ENCODE results near the gene USP34. TPM values are rescaled to one million over a fixed set of nuclear protein-coding genes. Genes with fewer than 3 reads are reported as not detected.

Gene USP34
- total and polyA plus RNA-seq, 2 of the 4 experiments (the other 2 are of a cell fraction), result 34.7 to 128 TPM

- H4K5ac ChIP-seq (ENCODE audit: low read depth, low read length), result no peak overlapping the region
- no peaks in the 10 kb centered on the region for H3K9me3 ChIP-seq (ENCODE audit: control insufficient read depth, insufficient read depth, low read length)
- H2AFZ ChIP-seq (replicated peaks; ENCODE audit: low read length, poor library complexity), result no peak overlapping the region
- H3K4me3 ChIP-seq (ENCODE audit: insufficient read depth, low read depth, low read length), result no peak overlapping the region
- no peak overlapping the region for H3K56ac ChIP-seq (ENCODE audit: extremely low read depth, insufficient read depth, low read length)
- H4K8ac ChIP-seq (ENCODE audit: low read depth in 2 of 2, low read length in 2 of 2), result no peak overlapping the region
- dilution Hi-C loops (cut with HindIII; ENCODE audit: low sequenced_read_pairs, unreplicated experiment) (no loop called here), intact Hi-C loops (cut with micrococcal nuclease) (no loop called here), in situ Hi-C loops (cut with MboI; ENCODE audit: low sequenced_read_pairs) (no loop called here)
- POLR2A ChIA-PET (ENCODE audit: unreplicated experiment), result no interaction called here
- H2AK5ac ChIP-seq (ENCODE audit: low read depth, low read length), result no peak overlapping the region
- ATAC-seq (ENCODE audit: low read depth) (no peak), DNase-seq (no peak)
- no peak overlapping the region for H4K91ac ChIP-seq (ENCODE audit: insufficient read depth, low read depth, low read length)
- H4K20me1 ChIP-seq (ENCODE audit: insufficient read depth, low read length), result no peaks in the 10 kb centered on the region
- H3K9ac ChIP-seq (ENCODE audit: low read depth, low read length), result no peak overlapping the region
- peaks cover 3% of the 10 kb centered on the region; the same call in 1 of the 2 replicates for H3K4me1 ChIP-seq (ENCODE audit: control insufficient read depth, insufficient read depth, low read length)
- peaks cover 26% of the 10 kb centered on the region for H3K36me3 ChIP-seq (ENCODE audit: control insufficient read depth, insufficient read depth, low read length)
- WGBS, 2 experiments (ENCODE audit: extremely low coverage in 2 of 2, insufficient read length in 1 of 2), result no CpG with 5 or more reads among the region's 1 CpG
- no TSS peak for BruUV-seq (replicated peaks)
- H3K79me1 ChIP-seq (ENCODE audit: low read depth in 1 of 2, low read length in 2 of 2), result no peaks in the 10 kb centered on the region; a peak in 1 of 4 replicates
- H2BK5ac ChIP-seq (ENCODE audit: low read depth, low read length, poor library complexity, severe bottlenecking), result no peak overlapping the region
- no peak overlapping the region for H3K18ac ChIP-seq (ENCODE audit: low read depth, low read length)
- H3K4ac ChIP-seq (ENCODE audit: low read depth, low read length), result no peak overlapping the region
- no peak for TF ChIP-seq POLR2A (IDR thresholded peaks at IDR 0.05; ENCODE audit: low read depth, low read length)
- TF ChIP-seq SMC3 (IDR thresholded peaks at IDR 0.05; ENCODE audit: low read depth, low read length), result no peak
- TF ChIP-seq RFX5 (IDR thresholded peaks at IDR 0.05; ENCODE audit: low read depth, low read length), result no peak
- no peak for TF ChIP-seq MAFK (IDR thresholded peaks at IDR 0.05; ENCODE audit: low read depth, low read length)
- no peak for TF ChIP-seq CHD1 (IDR thresholded peaks at IDR 0.05; ENCODE audit: low read depth, low read length)
- TF ChIP-seq NFE2L2 (IDR thresholded peaks at IDR 0.05; ENCODE audit: low read depth, low read length), result no peak
- TF ChIP-seq, protein P1, sequence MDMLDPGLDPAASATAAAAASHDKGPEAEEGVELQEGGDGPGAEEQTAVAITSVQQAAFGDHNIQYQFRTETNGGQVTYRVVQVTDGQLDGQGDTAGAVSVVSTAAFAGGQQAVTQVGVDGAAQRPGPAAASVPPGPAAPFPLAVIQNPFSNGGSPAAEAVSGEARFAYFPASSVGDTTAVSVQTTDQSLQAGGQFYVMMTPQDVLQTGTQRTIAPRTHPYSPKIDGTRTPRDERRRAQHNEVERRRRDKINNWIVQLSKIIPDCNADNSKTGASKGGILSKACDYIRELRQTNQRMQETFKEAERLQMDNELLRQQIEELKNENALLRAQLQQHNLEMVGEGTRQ (IDR thresholded peaks at IDR 0.05; ENCODE audit: low read depth, low read length), result no peak
- TF ChIP-seq RCOR1 (IDR thresholded peaks at IDR 0.05; ENCODE audit: insufficient replicate concordance, low read length), result no peak
- TF ChIP-seq MAZ (IDR thresholded peaks at IDR 0.05; ENCODE audit: borderline replicate concordance, low read depth, low read length), result no peak
- TF ChIP-seq BHLHE40 (IDR thresholded peaks at IDR 0.05; ENCODE audit: low read depth, low read length), result no peak
- TF ChIP-seq, protein P2, sequence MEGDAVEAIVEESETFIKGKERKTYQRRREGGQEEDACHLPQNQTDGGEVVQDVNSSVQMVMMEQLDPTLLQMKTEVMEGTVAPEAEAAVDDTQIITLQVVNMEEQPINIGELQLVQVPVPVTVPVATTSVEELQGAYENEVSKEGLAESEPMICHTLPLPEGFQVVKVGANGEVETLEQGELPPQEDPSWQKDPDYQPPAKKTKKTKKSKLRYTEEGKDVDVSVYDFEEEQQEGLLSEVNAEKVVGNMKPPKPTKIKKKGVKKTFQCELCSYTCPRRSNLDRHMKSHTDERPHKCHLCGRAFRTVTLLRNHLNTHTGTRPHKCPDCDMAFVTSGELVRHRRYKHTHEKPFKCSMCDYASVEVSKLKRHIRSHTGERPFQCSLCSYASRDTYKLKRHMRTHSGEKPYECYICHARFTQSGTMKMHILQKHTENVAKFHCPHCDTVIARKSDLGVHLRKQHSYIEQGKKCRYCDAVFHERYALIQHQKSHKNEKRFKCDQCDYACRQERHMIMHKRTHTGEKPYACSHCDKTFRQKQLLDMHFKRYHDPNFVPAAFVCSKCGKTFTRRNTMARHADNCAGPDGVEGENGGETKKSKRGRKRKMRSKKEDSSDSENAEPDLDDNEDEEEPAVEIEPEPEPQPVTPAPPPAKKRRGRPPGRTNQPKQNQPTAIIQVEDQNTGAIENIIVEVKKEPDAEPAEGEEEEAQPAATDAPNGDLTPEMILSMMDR (conservative IDR thresholded peaks at IDR 0.05; ENCODE audit: low read depth, low read length), result no peak
- TF ChIP-seq, protein P3, sequence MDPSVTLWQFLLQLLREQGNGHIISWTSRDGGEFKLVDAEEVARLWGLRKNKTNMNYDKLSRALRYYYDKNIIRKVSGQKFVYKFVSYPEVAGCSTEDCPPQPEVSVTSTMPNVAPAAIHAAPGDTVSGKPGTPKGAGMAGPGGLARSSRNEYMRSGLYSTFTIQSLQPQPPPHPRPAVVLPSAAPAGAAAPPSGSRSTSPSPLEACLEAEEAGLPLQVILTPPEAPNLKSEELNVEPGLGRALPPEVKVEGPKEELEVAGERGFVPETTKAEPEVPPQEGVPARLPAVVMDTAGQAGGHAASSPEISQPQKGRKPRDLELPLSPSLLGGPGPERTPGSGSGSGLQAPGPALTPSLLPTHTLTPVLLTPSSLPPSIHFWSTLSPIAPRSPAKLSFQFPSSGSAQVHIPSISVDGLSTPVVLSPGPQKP (IDR thresholded peaks at IDR 0.05; ENCODE audit: borderline replicate concordance, low read depth, low read length), result no peak
- no peak for TF ChIP-seq CEBPB (IDR thresholded peaks at IDR 0.05; ENCODE audit: low read depth, low read length)
- no peak for TF ChIP-seq FOS (IDR thresholded peaks at IDR 0.05; ENCODE audit: low read depth, low read length)
- TF ChIP-seq RAD21 (IDR thresholded peaks at IDR 0.05; ENCODE audit: low read length), result no peak
- TF ChIP-seq MXI1 (IDR thresholded peaks at IDR 0.05; ENCODE audit: borderline replicate concordance, low read depth, low read length), result no peak
- no peak overlapping the region for H3K23ac ChIP-seq (ENCODE audit: low read depth, low read length)
- no peaks in the 10 kb centered on the region for H3K27me3 ChIP-seq (ENCODE audit: control insufficient read depth, insufficient read depth, low read length)
- H2AK9ac ChIP-seq (replicated peaks; ENCODE audit: low read depth, low read length, poor library complexity), result no peak overlapping the region
- H3K9me1 ChIP-seq (ENCODE audit: insufficient read depth, low read length), result peaks cover 5% of the 10 kb centered on the region; the same call in 1 of the 2 replicates
- no peak overlapping the region for H2BK20ac ChIP-seq (ENCODE audit: low read depth, low read length)
- H3K27ac ChIP-seq (ENCODE audit: insufficient read depth, low read length), result no peak overlapping the region
- H2BK120ac ChIP-seq (ENCODE audit: low read depth, low read length), result no peak overlapping the region
- CTCF ChIA-PET, result no interaction called here
- no peak overlapping the region for H3K4me2 ChIP-seq (ENCODE audit: low read depth, low read length)
- H2BK15ac ChIP-seq (ENCODE audit: low read depth, low read length), result no peak overlapping the region
- no peak overlapping the region for H3K14ac ChIP-seq (replicated peaks; ENCODE audit: low read depth, low read length)
These were observed 237.3 kb downstream of the USP34 start for GRCh38 chr2:61233581-61233980.

Measured in IMR-90 (cell line).